ENCODE data around the gene OR13A1. TPM values are rescaled to one million over a fixed set of nuclear protein-coding genes. Genes with fewer than 3 reads are reported as not detected.
"Not testable (repeated sequence)": the region's sequence is repeated elsewhere in the genome, so short reads cannot be mapped to it uniquely, and the experiment has no call there.

OR13A1 gene
- polyA plus RNA-seq, 1 donor: not detected

DNA sequence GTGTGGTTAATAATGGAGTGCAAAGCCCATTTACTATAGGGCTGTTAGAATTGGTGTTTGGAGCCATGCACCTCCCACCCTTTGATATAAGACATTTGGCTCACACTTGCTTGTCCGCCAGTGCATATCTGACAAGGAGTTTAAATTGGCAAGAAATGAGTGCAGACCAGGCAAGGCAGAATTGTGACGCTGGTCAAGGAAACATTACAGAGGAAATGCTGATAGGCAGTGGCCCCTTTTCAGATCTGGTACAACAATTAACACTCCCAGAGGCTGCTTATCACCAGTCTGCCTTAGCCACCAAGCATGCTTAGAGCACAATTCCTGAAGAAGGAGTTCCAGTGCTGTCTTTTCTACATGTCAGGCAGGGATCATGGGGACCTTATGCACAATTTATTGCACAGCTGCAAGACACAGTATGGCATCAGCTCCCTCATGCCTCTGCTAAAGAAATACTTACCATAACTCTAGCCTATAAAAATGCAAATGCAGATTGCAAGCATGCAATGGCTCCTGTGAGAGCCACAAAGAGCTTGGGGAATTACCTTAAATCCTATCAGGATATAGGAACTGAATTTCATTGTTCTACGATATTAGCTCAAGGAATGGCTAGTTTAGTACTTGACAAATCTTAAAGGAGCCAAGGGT is 35.2 kb downstream of the OR13A1 start:
- DNase-seq: no peak

DNA sequence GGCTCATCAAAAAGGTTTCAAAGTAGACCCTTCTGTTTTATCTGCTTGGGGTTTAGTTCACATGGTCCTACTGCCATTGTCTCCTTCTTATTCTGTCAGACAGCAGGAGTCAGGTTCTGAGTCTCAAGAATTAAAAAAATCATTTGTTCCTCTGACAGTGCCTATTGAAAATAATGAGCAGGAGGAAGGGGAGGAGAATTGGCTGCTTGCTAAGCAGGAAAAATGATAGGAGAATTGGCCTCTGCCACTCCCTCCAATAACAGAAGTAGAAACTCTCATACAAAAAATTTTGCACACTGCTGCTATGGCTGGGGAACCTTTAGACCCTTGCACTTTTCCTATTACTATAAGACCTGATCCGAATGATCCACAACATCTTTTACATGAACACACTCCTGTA is 35.7 kb downstream of the OR13A1 start:
- DNase-seq: no peak

DNA sequence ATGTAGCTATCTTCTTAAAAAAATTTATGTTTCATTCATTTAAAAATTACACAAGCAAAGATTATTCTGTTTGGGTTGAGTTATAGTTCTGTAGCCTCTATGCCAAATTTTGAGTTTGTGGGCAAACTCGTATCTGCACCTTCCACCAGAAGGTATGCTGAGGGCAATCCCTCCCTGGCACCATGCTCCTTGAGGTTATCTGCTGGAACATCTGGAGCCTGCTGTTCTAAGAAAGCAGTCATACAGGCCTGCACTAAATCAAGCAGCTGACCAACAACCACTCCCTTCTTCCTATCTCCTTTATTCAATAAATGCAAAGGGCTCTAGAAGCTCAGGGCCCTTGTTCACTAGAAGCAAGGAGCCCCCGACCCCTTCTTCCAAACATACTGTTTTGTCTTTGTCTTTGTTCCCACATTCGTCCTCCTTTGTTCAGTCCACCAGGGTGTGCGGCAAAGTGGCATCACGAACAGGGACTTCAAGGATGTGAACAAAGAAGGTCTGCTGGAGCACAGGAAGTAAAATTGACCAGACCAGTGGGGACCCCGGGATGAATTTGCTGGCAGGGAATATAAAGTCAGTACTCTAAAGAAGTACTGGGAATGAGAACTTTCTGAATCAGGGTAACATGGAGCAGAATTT is 36.4 kb downstream of the OR13A1 start:
- DNase-seq: no peak

DNA sequence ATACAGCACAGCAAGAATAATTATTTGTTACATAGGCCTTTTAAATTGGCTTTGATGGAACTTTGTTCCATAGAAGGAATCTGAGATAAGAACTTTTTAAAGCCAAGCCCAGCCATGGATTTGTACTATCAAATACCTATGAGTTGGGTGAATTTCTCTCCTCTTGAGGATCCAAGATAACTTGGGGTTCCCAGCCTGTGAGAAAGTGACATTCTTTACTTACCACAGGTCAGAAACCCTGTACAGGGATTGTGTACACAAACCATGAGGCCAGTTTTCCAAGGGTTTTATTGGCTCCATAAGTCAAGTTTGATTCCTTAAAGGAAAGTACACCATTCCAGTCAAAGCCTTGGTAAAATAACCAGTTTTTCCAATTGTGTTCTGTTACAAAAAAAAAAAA is 39.3 kb downstream of the OR13A1 start:
- not testable (repeated sequence) for DNase-seq

DNA sequence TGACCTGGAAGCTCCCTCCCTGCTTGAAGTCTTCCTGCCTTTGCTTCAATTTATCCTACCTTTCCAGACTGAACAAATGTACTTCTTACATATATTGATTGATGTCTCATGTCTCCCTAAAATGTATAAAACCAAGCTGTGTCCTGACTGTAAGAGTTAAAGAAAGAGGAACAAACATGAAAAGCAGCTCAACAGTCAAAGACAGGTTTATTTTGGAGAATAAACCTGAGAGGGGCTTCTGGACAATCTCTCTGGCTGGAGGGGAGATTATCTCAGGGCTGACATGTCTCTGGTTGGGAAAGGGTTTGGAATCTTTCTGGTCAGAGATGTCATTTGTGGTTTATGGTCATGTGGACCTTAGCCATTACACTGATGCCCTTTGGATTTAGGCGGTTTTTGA is 41.0 kb downstream of the OR13A1 start:
- DNase-seq: no peak

DNA sequence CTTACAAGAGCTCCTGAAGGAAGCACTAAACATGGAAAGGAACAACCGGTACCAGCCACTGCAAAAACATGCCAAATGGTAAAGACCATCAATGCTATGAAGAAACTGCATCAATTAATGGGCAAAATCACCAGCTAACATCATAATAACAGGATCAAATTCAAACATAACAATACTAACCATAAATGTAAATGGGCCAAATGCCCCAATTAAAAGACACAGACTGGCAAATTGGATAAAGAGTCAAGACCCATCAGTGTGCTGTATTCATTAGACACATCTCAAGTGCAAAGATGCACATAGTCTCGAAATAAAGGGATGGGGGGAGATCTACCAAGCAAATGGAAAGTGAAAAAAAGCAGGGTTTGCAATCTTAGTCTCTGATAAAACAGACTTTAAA is 47.6 kb downstream of the OR13A1 start:
- DNase-seq: not testable (repeated sequence)

DNA sequence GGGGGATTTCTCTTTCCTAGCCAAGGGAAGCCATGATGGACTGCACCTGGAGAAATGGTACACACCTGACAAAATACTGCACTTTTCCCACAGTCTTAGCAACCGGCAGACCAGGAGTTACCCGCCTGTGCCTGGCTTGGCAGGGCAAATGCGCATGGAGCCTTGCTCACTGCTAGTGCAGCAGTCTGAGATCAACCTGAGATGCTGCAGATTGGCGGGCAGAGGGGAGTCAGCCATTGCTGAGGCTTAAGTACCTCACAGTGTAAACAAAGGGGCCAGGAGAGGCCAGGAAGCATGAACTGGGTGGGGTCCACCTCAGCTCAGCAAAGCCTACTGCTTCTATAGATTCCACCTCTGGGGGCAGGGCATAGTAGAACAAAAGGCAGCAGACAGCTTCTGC is 49.4 kb downstream of the OR13A1 start:
- no peak for DNase-seq

DNA sequence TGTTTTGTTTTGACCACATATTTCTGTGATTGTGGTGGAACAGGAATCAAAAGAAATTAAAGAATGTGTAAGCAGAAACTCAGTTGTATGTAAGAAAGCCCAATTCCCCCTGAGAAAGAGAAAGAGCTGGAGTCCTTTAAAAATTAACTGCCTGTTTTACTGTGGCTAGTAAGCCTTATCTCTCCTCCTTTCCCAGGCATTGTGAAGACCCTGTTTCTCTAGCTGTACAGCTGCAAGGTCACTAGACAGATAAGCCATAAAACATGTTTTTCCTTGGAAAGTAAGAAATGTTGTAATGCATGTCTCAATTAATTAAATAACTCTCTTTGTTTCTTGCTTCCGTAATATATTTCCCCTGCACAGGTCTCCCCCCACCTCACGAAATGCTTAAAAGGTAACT is 53.5 kb downstream of the OR13A1 start:
- DNase-seq: no peak

DNA sequence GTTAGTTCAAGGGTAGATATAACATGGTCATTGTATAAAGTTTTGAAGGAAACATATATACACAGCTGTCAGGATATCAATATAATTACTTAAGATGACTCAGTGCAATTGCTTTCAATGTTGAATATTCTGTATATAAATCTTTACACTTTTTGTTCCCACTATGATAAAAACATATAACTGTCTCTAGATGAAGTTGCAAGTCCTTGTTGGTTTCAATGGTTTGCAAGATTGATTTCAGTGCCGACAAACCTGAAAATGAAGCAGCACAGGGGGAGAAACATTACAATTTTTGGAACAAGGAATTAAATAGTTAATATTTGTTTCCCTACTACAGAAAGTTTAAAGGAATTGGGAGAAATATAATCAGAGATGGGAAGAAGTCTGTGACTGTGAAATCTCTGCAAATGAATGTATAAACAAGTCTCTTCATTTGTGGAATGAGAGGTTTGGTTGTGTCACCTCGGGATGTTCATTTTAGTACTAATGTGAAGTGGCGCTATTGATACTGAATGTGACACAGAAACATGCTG is 54.1 kb downstream of the OR13A1 start:
- DNase-seq: no peak

DNA sequence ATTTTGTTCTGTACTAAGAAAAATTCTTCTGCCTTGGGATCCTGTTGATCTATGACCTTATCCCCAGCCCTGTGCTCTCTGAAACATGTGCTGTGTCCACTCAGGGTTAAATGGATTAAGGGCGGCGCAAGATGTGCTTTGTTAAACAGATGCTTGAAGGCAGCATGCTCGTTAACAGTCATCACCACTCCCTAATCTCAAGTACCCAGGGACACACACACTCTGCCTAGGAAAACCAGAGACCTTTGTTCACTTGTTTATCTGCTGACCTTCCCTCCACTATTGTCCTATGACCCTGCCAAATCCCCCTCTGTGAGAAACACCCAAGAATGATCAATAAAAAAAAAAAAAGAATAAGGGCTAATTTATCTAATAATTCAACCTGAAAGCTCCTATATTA is 54.8 kb downstream of the OR13A1 start:
- DNase-seq: not testable (repeated sequence)

DNA sequence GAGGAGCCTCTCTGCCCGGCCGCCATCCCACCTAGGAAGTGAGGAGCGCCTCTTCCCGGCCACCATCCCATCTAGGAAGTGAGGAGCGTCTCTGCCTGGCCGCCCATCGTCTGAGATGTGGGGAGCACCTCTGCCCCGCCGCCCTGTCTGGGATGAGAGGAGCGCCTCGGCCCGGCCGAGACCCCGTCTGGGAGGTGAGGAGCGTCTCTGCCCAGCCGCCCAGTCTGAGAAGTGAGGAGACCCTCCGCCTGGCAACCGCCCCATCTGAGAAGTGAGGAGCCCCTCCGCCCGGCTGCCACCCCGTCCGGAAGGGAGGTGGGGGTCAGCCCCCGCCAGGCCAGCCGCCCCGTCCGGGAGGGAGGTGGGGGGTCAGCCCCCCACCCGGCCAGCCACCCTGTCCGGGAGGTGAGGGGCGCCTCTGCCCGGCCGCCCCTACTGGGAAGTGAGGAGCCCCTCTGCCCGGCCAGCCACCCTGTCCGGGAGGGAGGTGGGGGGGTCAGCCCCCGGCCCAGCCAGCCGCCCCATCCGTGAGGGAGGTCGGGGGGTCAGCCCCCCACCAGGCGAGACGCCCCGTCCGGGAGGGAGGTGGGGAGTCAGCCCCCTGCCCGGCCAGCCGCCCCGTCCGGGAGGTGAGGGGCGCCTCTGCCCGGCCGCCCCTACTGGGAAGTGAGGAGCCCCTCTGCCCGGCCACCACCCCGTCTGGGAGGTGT is 55.5 kb downstream of the OR13A1 start:
- not testable (repeated sequence) for DNase-seq

DNA sequence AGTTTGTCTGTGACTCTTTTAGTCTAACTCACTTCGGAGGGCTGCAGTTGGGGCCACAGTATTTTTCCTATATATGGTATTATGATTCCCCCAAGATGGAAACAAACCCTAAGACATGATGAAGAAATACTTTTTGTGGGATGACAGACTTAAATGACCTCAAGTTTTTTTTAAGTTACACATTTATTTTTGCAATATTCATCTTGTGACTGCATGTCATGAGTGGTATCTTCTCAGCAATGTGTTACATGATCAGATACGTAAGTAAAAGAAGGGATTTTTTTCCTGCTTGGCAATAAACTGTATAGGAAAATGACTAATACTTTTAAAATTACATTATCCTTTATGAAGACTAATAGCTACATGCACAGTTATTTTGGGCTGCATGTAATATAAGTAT is 57.8 kb downstream of the OR13A1 start:
- no peak for DNase-seq

DNA sequence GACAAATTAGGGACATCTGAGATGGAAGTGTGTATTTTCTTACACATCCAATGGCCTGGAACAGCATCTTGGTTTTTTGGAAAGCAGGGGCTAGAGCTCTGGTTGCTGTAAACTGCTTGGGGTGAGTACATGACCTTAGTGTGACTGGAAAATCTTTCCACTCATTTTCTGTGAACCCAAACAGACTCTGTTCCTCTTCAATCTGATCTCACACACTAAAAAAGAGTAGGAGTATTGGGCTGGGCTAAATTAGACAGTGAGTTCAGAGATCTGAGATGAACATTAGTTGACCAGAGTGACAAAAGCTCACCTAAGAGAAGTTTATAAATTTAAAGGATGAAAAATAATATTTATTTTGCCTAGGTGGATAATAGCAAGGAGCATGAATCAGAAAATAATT is 59.2 kb downstream of the OR13A1 start:
- DNase-seq: no peak

DNA sequence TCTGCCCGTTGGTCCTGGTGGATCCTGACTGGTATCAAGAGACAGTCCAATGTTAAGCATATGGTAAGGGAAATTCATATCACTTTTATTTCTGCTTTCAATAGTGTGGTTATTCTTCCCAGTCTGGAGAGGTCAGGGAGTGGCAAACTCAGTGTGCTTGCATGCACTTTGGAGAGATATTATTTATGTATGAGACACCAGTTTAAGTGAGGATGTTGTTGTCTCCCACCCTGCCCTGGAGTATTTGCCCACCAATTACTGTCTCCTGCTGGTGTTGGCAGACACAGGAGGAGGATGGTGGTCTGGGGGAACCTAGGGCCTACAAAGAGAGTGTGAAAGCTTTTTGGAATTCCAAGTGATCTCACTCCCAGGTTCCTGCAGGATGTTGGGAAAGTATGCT is 59.7 kb downstream of the OR13A1 start:
- no peak for DNase-seq

DNA sequence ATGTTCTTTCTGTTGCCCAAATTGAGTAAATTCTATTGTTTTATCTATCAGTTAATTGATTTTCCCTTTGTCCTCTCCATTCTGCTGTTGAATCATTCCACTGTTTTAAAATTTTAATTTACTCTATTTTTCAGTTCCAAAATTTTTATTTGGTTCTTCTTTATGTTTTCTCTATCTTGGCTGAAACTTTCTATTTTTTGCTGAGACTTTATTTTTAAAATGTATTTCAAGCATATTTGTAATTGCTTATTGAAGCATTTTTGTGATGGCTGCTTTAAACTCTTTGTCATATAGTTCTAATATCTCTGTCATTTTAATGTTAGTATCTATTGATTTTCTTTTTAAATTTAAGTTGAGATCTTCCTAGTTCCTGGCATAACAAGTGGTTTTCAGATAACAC is 60.5 kb downstream of the OR13A1 start:
- no peak for DNase-seq

DNA sequence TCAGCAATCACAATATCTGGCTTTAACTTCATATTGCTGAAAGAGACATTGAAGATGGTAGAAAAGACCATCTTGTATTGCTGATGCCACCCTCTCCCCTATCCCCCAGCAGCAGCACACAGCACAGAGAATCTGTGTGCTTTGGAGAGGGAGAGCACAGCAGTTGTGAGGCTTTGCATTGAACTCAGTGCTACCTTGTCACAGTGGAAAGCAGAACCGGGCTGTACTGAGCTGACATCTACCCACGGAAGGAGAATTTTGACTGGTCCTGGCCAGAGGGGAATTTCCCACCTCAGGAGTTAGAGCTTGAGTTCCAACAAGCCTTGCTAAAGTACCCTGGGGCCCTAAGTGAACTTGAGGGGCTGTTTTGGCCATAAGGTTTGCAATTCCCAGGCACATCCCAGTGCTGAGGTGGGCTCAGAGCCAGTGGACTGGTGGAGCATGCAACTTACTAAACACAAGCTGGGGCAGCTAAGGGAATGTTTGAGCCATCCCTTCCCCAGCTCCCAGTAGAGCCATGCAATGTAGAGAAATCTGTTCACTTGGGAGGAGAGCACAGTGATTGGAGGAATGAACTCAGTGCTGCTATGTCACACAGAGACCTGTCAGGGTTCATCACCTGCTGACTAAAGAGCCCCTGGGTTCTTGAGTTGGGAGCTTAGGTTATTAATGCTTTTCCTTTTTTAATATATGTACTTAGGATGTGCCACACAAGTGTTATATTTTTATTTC is 62.1 kb downstream of the OR13A1 start:
- no peak for DNase-seq

Other genes with a start within 250 kb of the OR13A1 start
- gene ALOX5, start 58.6 kb upstream of the OR13A1 start, polyA plus RNA-seq (ENCODE audit: insufficient read length): 1.9 TPM

All from hindlimb muscle (tissue), 1 donor.